Activated B cell treated with CpG ODN at 0.5 μM for 24 hours (primary cell): ENCODE measurements around the gene SSBP2. TPM values are rescaled to one million over a fixed set of nuclear protein-coding genes. Genes with fewer than 3 reads are reported as not detected.

Experiments used
- ATAC-seq: fragments of 200-7000 bp; cut with Tn5 transposase; one replicate; pipeline ENCODE4 v1.10.0; 2021; ENCODE audit warnings: low read depth, mild to moderate bottlenecking, moderate library complexity
- CTCF ChIA-PET: fragments of 350-600 bp; sonication (Branson Sonifier 250); formaldehyde crosslinking; loops from one replicate; lab custom pipeline; 2021; ENCODE audit warnings: antibody characterized with exemption; lab: Charles Lee
- POLR2A ChIA-PET: fragments of 350-600 bp; sonication (Branson Sonifier 250); formaldehyde crosslinking; loops from one replicate; lab custom pipeline; 2021; ENCODE audit warnings: antibody characterized with exemption; lab: Charles Lee
- DNase-seq: peaks from one replicate; pipeline ENCODE4 v3.0.0; 2022
- H3K27ac Mint-ChIP-seq: one replicate; pipeline ENCODE4 v1.8.0; 2020; ENCODE audit warnings: mixed read lengths
- H3K27me3 Mint-ChIP-seq: one replicate; pipeline ENCODE4 v1.8.0; 2021; ENCODE audit warnings: mixed read lengths
- H3K36me3 Mint-ChIP-seq: one replicate; pipeline ENCODE4 v1.8.0; 2021; ENCODE audit warnings: low read depth, mixed read lengths
- H3K4me1 Mint-ChIP-seq: one replicate; pipeline ENCODE4 v1.8.0; 2021; ENCODE audit warnings: mixed read lengths
- H3K4me3 Mint-ChIP-seq: one replicate; pipeline ENCODE4 v1.8.0; 2020; ENCODE audit warnings: mild to moderate bottlenecking, mixed read lengths
- H3K9me3 Mint-ChIP-seq: one replicate; pipeline ENCODE4 v1.8.0; 2020; ENCODE audit warnings: mixed read lengths
- intact Hi-C: fragments of 100-400 bp; cut with micrococcal nuclease; formaldehyde crosslinking; loops from one replicate; pipeline ENCODE4 v1.15.1; 2024
- total RNA-seq: library from RNA; stranded (reverse); gene quantifications from 2 replicates; pipeline ENCODE4 v1.2.3, GENCODE V29; 2022
- TF ChIP-seq, protein P1 (sequence below): fragments of 200-600 bp; IDR thresholded peaks from one replicate; pipeline ENCODE4 v1.8.0; 2022; ENCODE audit warnings: antibody characterized with exemption, mild to moderate bottlenecking

SSBP2 gene
- total RNA-seq, 1 donor from 2014 or later, result 26.2 TPM

- intact Hi-C loops, result no loop called here
- DNase-seq, result no peak
- ChIA-PET CTCF (no interaction called here), POLR2A (no interaction called here)
- Mint-ChIP-seq H3K27me3 (no peaks in the 10 kb centered on the region), H3K9me3 (no peaks in the 10 kb centered on the region), H3K27ac (no peak overlapping the region), H3K4me1 (peaks cover 4% of the 10 kb centered on the region), H3K36me3 (peaks cover 17% of the 10 kb centered on the region), H3K4me3 (no peak overlapping the region)
- TF ChIP-seq, protein P1, sequence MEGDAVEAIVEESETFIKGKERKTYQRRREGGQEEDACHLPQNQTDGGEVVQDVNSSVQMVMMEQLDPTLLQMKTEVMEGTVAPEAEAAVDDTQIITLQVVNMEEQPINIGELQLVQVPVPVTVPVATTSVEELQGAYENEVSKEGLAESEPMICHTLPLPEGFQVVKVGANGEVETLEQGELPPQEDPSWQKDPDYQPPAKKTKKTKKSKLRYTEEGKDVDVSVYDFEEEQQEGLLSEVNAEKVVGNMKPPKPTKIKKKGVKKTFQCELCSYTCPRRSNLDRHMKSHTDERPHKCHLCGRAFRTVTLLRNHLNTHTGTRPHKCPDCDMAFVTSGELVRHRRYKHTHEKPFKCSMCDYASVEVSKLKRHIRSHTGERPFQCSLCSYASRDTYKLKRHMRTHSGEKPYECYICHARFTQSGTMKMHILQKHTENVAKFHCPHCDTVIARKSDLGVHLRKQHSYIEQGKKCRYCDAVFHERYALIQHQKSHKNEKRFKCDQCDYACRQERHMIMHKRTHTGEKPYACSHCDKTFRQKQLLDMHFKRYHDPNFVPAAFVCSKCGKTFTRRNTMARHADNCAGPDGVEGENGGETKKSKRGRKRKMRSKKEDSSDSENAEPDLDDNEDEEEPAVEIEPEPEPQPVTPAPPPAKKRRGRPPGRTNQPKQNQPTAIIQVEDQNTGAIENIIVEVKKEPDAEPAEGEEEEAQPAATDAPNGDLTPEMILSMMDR, result no peak
- no peak for ATAC-seq
Observed at GRCh38 chr5:81549123-81549522, 201.8 kb downstream of the SSBP2 start.

- Mint-ChIP-seq H3K27me3 (no peaks in the 10 kb centered on the region), H3K4me1 (no peaks in the 10 kb centered on the region), H3K4me3 (no peak overlapping the region), H3K9me3 (peaks cover 3% of the 10 kb centered on the region), H3K36me3 (peaks cover 27% of the 10 kb centered on the region), H3K27ac (no peak overlapping the region)
- DNase-seq, result no peak
- TF ChIP-seq, protein P1, result no peak
- ChIA-PET POLR2A (interaction anchor here (0.9 kb wide), 1 partner anchor 200 kb away, joined by 3 read pairs; no protein-coding TSS in a partner anchor), CTCF (no interaction called here)
- no peak for ATAC-seq
- intact Hi-C loops, result no loop called here
Observed at GRCh38 chr5:81547001-81547400, 203.9 kb downstream of the SSBP2 start.

GRCh38 chr5:81545911-81546310, 205.0 kb downstream of the SSBP2 start:
- H3K27ac Mint-ChIP-seq, result no peak overlapping the region
- ATAC-seq (no peak), DNase-seq (no peak)
- peaks cover 32% of the 10 kb centered on the region for H3K36me3 Mint-ChIP-seq
- ChIA-PET CTCF (no interaction called here), POLR2A (no interaction called here)
- TF ChIP-seq, protein P1, result no peak
- intact Hi-C loops, result no loop called here
- peaks cover 3% of the 10 kb centered on the region for H3K9me3 Mint-ChIP-seq
- no peaks in the 10 kb centered on the region for H3K27me3 Mint-ChIP-seq
- H3K4me3 Mint-ChIP-seq, result no peak overlapping the region
- H3K4me1 Mint-ChIP-seq, result no peaks in the 10 kb centered on the region

- Mint-ChIP-seq H3K27ac (no peak overlapping the region), H3K4me3 (no peak overlapping the region), H3K4me1 (no peaks in the 10 kb centered on the region), H3K9me3 (peaks cover 3% of the 10 kb centered on the region), H3K27me3 (no peaks in the 10 kb centered on the region), H3K36me3 (peaks cover 31% of the 10 kb centered on the region)
- TF ChIP-seq, protein P1, result no peak
- ATAC-seq, result no peak
- intact Hi-C loops, result no loop called here
- POLR2A ChIA-PET, result no interaction called here
- CTCF ChIA-PET, result no interaction called here
- DNase-seq, result no peak
Observed at GRCh38 chr5:81544351-81545018, 206.4 kb downstream of the SSBP2 start.

DNA sequence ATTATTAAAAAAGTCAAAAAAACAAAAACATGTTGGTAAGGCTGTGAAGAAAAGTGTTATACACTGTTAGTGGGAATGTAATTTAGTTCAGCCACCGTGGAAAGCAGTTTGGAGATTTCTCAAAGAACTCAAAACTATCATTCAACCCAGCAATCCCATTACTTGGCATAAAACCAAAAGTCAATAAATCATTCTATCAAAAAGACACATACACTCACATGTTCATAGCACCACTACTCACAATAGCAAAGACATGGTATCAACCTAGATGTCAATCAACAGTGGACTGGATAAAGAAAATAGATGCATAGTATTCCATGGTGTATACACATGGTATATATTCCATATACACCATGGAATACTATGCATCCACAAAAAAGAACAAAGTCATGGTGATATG, 208.7 kb downstream of the SSBP2 start:
- CTCF ChIA-PET, result no interaction called here
- Mint-ChIP-seq H3K27ac (no peak overlapping the region), H3K4me3 (no peak overlapping the region), H3K4me1 (peaks cover 7% of the 10 kb centered on the region), H3K36me3 (peaks cover 29% of the 10 kb centered on the region), H3K27me3 (no peaks in the 10 kb centered on the region), H3K9me3 (peaks cover 3% of the 10 kb centered on the region)
- DNase-seq (no peak), ATAC-seq (no peak)
- POLR2A ChIA-PET, result no interaction called here
- intact Hi-C loops, result no loop called here
- TF ChIP-seq, protein P1, result no peak
